ENCODE results near the gene PNPLA7.

The PNPLA7 gene

GRCh38 chr9:137447722-137448601, 102.2 kb downstream of the PNPLA7 start:
- Histone ChIP-seq H3K9me3 (ENCODE audit: insufficient read depth, low read length, severe bottlenecking) (no peaks in the 10 kb centered on the region), H3K36me3 (ENCODE audit: insufficient read depth, low read length) (no peaks in the 10 kb centered on the region), H3K27me3 (ENCODE audit: insufficient read depth, low read length, poor library complexity) (no peaks in the 10 kb centered on the region), H3K4me2 (ENCODE audit: insufficient read depth, low read length) (no peak overlapping the region), H3K4me1 (ENCODE audit: insufficient read depth, low read length) (no peaks in the 10 kb centered on the region), H3K4me3 (ENCODE audit: low read depth in 1 of 2, low read length in 2 of 2) (no peak overlapping the region), H3K27ac (ENCODE audit: low read length) (no peak overlapping the region), H3K9ac (ENCODE audit: low read depth, low read length) (no peak overlapping the region), H3K79me2 (ENCODE audit: insufficient read depth, low read length) (no peaks in the 10 kb centered on the region), H4K20me1 (ENCODE audit: insufficient read depth, low read length) (peaks cover 24% of the 10 kb centered on the region), H2AFZ (ENCODE audit: low read depth, low read length) (no peak overlapping the region)
- no peak for TF ChIP-seq EZH2 (IDR thresholded peaks at IDR 0.05; ENCODE audit: borderline replicate concordance, low read depth, low read length, severe bottlenecking)
- TF ChIP-seq CTCF (IDR thresholded peaks at IDR 0.05; ENCODE audit: borderline replicate concordance, extremely low read depth, low read length, poor library complexity, severe bottlenecking): no peak
- ATAC-seq (ENCODE audit: insufficient read depth, low read depth) (no peak), DNase-seq (no peak)

- H4K20me1 ChIP-seq (ENCODE audit: insufficient read depth, low read length): peaks cover 24% of the 10 kb centered on the region
- no peaks in the 10 kb centered on the region for H3K4me1 ChIP-seq (ENCODE audit: insufficient read depth, low read length)
- no peak overlapping the region for H3K4me2 ChIP-seq (ENCODE audit: insufficient read depth, low read length)
- H2AFZ ChIP-seq (ENCODE audit: low read depth, low read length): no peak overlapping the region
- no peaks in the 10 kb centered on the region for H3K36me3 ChIP-seq (ENCODE audit: insufficient read depth, low read length)
- no peaks in the 10 kb centered on the region for H3K79me2 ChIP-seq (ENCODE audit: insufficient read depth, low read length)
- ATAC-seq (ENCODE audit: insufficient read depth, low read depth): no peak
- DNase-seq: no peak
- no peak overlapping the region for H3K9ac ChIP-seq (ENCODE audit: low read depth, low read length)
- no peaks in the 10 kb centered on the region for H3K27me3 ChIP-seq (ENCODE audit: insufficient read depth, low read length, poor library complexity)
- H3K27ac ChIP-seq (ENCODE audit: low read length): no peak overlapping the region
- no peaks in the 10 kb centered on the region for H3K9me3 ChIP-seq (ENCODE audit: insufficient read depth, low read length, severe bottlenecking)
- TF ChIP-seq CTCF (IDR thresholded peaks at IDR 0.05; ENCODE audit: borderline replicate concordance, extremely low read depth, low read length, poor library complexity, severe bottlenecking) (no peak), EZH2 (IDR thresholded peaks at IDR 0.05; ENCODE audit: borderline replicate concordance, low read depth, low read length, severe bottlenecking) (no peak)
- no peak overlapping the region for H3K4me3 ChIP-seq (ENCODE audit: low read depth in 1 of 2, low read length in 2 of 2)
These were observed 103.2 kb downstream of the PNPLA7 start for GRCh38 chr9:137446851-137447471.

GRCh38 chr9:137445930-137446431, 104.2 kb downstream of the PNPLA7 start:
- no peak overlapping the region for H3K27ac ChIP-seq (ENCODE audit: low read length)
- H3K9me3 ChIP-seq (ENCODE audit: insufficient read depth, low read length, severe bottlenecking): no peaks in the 10 kb centered on the region
- no peaks in the 10 kb centered on the region for H3K36me3 ChIP-seq (ENCODE audit: insufficient read depth, low read length)
- ATAC-seq (ENCODE audit: insufficient read depth, low read depth) (no peak), DNase-seq (no peak)
- TF ChIP-seq EZH2 (IDR thresholded peaks at IDR 0.05; ENCODE audit: borderline replicate concordance, low read depth, low read length, severe bottlenecking): no peak
- no peak for TF ChIP-seq CTCF (IDR thresholded peaks at IDR 0.05; ENCODE audit: borderline replicate concordance, extremely low read depth, low read length, poor library complexity, severe bottlenecking)
- no peak overlapping the region for H3K4me2 ChIP-seq (ENCODE audit: insufficient read depth, low read length)
- H3K9ac ChIP-seq (ENCODE audit: low read depth, low read length): no peak overlapping the region
- H3K4me3 ChIP-seq (ENCODE audit: low read depth in 1 of 2, low read length in 2 of 2): no peak overlapping the region
- H2AFZ ChIP-seq (ENCODE audit: low read depth, low read length): no peak overlapping the region
- H3K27me3 ChIP-seq (ENCODE audit: insufficient read depth, low read length, poor library complexity): no peaks in the 10 kb centered on the region
- no peaks in the 10 kb centered on the region for H3K4me1 ChIP-seq (ENCODE audit: insufficient read depth, low read length)
- peaks cover 24% of the 10 kb centered on the region for H4K20me1 ChIP-seq (ENCODE audit: insufficient read depth, low read length)
- no peaks in the 10 kb centered on the region for H3K79me2 ChIP-seq (ENCODE audit: insufficient read depth, low read length)
